HG02678 (cell line): Measurements from ENCODE around the gene ACER3.
"Not testable (repeated sequence)": the region's sequence is repeated elsewhere in the genome, so short reads cannot be mapped to it uniquely, and the experiment has no call there.

Experiments
- ATAC-seq: cut with Tn5 transposase; IDR thresholded peaks from one replicate; pipeline ENCODE4 v1.9.1; 2021; ENCODE audit warnings: mild to moderate bottlenecking, moderate library complexity; ENCODE audit not compliant: unreplicated experiment

ACER3 gene

GRCh38 chr11:76987203-76987602 lies 126.5 kb downstream of the ACER3 start:
- no peak for ATAC-seq

DNA sequence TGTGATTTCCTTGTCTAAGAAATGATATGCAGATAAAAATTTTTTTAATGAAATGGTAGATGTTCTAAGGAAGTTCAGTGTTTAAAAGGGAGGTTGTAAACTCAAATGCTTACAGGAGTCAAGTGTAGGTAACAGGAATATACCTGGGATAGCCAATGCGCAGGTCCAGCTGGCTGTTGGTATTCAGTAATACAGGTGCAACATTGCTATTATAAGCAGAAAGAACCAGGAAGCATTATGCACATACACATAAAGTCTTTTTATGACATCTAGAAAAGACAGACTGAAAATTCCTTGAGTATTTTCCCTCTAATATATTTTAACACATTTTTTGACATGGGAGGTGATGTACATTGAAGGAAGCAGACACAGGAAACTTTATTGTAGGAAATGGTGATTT lies 129.9 kb downstream of the ACER3 start:
- no peak for ATAC-seq

DNA sequence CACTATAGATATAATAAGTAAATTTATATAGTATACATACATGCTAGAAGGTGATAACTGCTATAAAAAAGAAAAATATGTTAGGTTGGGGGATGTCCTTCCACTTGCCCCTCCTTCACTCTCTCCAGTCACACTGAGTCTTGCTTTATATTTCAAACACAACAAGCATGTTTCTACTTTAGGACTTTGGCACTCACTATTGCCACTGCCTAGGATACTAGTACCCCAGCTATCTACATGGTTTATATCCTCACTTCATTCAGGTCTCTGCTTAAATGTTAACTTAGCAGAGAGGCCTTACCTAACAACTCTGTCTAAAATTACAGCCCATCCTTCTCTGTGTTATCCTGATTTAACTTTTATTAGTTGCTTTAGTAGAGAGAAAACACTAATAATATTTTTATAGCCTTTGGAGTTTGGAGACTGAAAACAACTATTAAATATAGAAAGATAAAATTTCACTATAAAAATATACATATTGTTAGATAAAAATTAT lies 134.4 kb downstream of the ACER3 start:
- ATAC-seq, result no peak

- ATAC-seq, result no peak
Measured at GRCh38 chr11:76997512-76997911, 136.8 kb downstream of the ACER3 start.

DNA sequence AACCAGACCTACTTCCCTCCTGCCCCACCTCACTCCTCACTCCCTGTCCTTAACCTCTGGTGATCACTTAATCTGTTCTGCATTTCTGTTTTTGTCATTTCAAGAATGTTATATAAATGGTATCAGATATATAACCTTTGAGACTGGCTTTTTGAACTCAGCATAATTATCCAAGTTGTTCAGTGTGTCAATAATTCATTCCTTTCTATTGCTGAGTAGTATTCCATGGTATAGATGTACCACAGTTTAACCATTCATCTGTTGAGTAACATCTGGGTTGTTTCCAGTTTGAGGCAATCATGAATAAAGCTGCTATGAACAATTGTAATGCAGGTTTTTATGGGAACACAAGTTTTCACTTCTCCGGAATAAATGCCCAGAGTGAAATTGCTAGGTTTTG lies 138.9 kb downstream of the ACER3 start:
- no peak for ATAC-seq

DNA sequence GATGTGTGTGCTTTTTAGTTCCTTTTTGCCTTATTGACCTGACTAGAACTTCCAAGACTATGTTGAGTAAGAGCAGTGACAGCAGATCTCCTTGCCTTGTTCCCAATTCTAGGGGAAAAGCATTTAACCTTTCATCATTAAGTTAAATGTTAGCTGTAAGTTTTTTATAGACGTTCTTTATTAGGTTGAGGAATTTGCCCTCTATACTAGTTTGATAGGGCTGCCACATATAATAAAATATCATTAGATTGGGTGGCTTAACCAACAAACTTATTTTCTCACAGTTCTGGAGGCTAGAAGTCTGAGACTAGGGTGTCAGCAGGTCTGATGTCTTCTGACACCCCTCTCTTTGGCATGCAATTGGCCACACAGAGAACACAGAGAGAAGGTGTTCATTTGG lies 140.9 kb downstream of the ACER3 start:
- no peak for ATAC-seq

- no peak for ATAC-seq
Measured at GRCh38 chr11:77002776-77003175, 142.1 kb downstream of the ACER3 start.

- ATAC-seq, result no peak
Measured at GRCh38 chr11:77003963-77004362, 143.2 kb downstream of the ACER3 start.

- no peak for ATAC-seq
Measured at GRCh38 chr11:77009533-77010160, 148.9 kb downstream of the ACER3 start.

GRCh38 chr11:77014669-77015068 lies 154.0 kb downstream of the ACER3 start:
- ATAC-seq, result no peak

- not testable (repeated sequence) for ATAC-seq
Measured at GRCh38 chr11:77018396-77018924, 157.7 kb downstream of the ACER3 start.

- no peak for ATAC-seq
Measured at GRCh38 chr11:77019976-77020595, 159.4 kb downstream of the ACER3 start.

DNA sequence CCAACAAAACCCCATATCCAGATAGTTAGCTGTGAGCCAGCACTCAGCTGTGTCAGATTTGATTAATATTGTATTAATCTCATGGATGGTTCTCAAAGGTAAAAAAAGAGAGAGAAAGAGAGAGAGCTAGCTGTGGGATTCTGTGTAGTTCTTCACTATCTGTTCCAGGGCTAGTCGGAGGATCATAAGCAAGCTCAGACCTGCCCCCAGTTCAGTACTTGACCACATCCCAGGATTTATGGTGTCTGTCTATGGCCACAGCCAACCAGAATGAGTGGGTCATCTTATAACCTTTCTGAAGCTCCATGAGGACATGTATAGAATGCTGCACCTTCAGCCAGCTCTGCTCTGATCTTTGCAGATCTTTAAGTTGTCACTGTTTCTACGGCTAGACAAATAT lies 160.0 kb downstream of the ACER3 start:
- ATAC-seq, result no peak

GRCh38 chr11:77024745-77025144 lies 164.0 kb downstream of the ACER3 start:
- ATAC-seq, result no peak

DNA sequence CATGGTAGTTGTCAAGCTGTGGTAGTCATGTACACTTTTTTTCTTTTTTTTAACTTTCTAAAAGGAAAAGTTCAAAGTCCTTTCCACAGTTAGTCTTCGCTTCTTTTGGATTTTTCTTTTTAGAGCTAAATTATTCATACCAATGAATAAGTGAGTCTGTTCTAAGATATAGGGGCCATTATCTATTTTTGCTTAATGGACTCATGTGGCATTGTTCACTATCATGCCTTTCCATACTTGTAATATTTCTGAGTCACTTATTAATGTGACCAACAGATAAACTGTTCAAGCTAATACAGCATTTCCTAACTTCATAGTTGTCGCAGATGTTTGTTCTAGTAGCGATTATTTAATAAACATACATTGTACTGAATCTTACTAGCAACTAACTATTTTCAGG lies 165.5 kb downstream of the ACER3 start:
- no peak for ATAC-seq

- no peak for ATAC-seq
Measured at GRCh38 chr11:77026743-77027142, 166.0 kb downstream of the ACER3 start.

DNA sequence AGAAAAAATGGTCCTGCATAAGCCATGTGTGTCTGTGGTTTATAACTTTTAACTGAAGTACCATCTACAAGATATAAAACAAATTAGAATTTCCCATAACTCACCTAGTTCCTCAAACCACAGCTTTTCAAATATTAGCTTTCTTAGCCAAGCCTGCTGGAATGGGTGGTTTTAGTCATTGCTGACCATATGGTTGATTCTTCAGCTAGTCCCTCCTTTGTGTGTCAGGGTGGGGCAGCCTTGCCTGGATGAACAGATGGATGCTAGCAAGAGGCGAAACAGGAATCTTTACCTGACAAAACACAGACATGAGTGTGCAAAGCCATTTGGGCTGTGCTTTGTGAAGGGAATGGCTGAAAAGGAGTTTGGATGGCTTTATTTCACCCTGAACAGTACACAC lies 166.6 kb downstream of the ACER3 start:
- no peak for ATAC-seq

DNA sequence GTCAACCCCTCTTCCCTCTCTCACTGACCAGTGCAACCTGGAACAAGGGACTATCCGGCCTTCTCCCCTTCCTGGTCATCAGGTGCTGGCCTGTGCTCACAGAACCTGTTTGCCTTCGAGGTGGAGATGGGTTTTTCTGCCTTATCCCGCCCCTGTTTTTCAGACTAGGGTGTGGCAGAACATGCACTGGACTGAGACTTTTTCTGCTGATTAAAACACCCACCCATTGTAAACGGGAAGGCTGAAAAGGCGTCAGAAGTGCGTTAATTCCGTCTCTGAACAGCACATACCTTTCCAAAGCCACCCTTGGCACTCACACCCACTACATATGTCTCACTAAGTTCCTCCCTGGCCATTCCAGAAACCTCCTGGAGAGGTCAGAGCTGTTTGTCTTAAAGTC lies 169.1 kb downstream of the ACER3 start:
- no peak for ATAC-seq

DNA sequence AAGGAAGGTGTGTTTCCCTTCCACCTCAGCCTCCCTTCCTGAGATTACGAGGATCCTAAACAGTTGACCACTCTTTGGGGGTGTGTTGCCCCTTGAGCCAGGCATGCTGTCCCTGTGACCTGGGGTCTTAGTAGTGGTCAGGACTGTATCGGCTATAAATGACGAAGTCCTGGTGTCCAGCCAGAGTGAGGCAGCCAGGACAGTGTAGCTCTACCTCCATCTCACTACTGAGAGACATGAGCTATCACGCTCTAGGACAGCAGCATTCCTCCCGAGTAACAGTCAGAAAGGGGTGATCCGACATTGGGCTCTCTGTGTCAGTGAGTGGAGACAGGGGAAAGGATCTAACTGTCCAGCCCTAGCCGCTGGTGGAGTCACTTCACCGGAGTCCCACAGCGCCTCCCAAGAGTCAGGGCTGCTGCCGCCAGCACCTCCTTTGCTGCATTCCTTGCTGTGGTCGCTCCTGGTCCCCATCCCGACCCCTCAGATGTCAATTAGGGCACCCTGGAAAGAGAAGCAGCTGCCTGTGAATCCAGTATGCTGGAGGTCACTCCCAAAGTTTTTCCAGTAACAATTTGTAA lies 170.2 kb downstream of the ACER3 start:
- ATAC-seq, result no peak

DNA sequence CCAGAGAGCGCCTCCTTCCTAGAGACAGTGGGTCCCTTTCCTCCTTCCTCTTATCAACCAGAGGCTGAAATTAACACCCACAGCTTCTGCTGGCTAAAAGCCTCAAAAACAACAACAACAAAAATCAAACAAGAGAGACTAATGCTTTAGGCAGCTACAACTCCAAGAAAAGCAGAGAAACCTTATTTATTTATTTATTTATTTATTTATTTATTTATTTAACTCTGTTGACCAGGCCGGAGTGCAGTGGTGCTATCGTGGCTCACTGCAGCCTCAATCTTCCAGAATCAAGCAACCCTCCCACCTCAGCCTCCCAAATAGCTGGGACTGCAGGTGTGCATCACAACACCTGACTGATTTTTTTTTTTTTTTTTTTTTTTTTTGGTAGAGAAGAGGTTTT lies 170.9 kb downstream of the ACER3 start:
- no peak for ATAC-seq

DNA sequence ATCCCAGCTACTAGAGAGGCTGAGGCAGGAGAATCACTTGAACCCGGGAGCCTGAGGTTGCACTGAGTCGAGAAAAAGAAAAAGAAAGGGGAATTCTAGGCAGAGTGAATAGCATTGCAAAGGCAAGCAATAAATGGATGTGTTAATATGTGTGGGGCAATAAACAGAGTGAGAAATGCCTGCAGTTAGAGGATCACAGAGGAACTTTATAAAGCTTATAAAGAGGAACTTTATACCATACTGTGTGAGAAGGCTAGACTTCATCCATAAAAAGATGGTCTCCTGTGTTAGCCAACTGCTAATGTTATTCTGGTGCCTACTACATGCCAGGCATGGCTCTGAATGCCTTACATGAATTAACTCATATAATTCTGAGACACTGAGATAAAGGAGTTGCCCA lies 174.3 kb downstream of the ACER3 start:
- no peak for ATAC-seq

GRCh38 chr11:77035580-77035979 lies 174.9 kb downstream of the ACER3 start:
- no peak for ATAC-seq
